Trophoblast cell (in vitro differentiated cells and primary cell): Measurements from ENCODE around the gene PMVK.

Experiments
- DNase-seq, 2 donors: peaks; one replicate each; pipeline ENCODE4 v3.0.0-alpha.2; 2016
- H2AFZ ChIP-seq: 2 replicates; pipeline ENCODE4 v1.6.1; 2013; ENCODE audit warnings: low read length, moderate library complexity, mild to moderate bottlenecking; ENCODE audit not compliant: insufficient read depth, poor library complexity
- H2AK5ac ChIP-seq: 2 replicates; pipeline ENCODE4 v1.6.1; 2013; ENCODE audit warnings: mild to moderate bottlenecking, low read length
- H2BK120ac ChIP-seq: 2 replicates; pipeline ENCODE4 v1.6.1; 2013; ENCODE audit warnings: low read length, mild to moderate bottlenecking, moderate library complexity; ENCODE audit not compliant: insufficient read depth, poor library complexity
- H2BK12ac ChIP-seq: 2 replicates; pipeline ENCODE4 v1.6.1; 2013; ENCODE audit warnings: mild to moderate bottlenecking, low read length, moderate library complexity
- H2BK5ac ChIP-seq: 2 replicates; pipeline ENCODE4 v1.6.1; 2013; ENCODE audit warnings: low read length, low read depth, moderate library complexity, mild to moderate bottlenecking; ENCODE audit not compliant: poor library complexity
- H3K14ac ChIP-seq: 2 replicates; pipeline ENCODE4 v1.6.1; 2013; ENCODE audit warnings: mild to moderate bottlenecking, low read length
- H3K18ac ChIP-seq: 2 replicates; pipeline ENCODE4 v1.6.1; 2013; ENCODE audit warnings: mild to moderate bottlenecking, low read length
- H3K23ac ChIP-seq: 2 replicates; pipeline ENCODE4 v1.6.1; 2013; ENCODE audit warnings: low read length
- H3K27ac ChIP-seq: 2 replicates; pipeline ENCODE4 v1.5.1; 2013; ENCODE audit warnings: low read depth, mild to moderate bottlenecking, inconsistent platforms, low read length, moderate library complexity
- H3K27me3 ChIP-seq: 2 replicates; pipeline ENCODE4 v1.6.1; 2013; ENCODE audit warnings: inconsistent platforms, mild to moderate bottlenecking, low read length, moderate library complexity; ENCODE audit not compliant: insufficient read depth
- H3K36me3 ChIP-seq, 2 experiments: 1 replicate in 1 of 2; 2 replicates in 1 of 2; pipeline ENCODE4 v1.6.1; 2013; ENCODE audit warnings: low read length in 2 of 2, mild to moderate bottlenecking in 2 of 2, moderate library complexity in 1 of 2; ENCODE audit not compliant: insufficient read depth in 2 of 2, control insufficient read depth in 1 of 2
- H3K4ac ChIP-seq: 2 replicates; pipeline ENCODE4 v1.6.1; 2013; ENCODE audit warnings: low read depth, mild to moderate bottlenecking, low read length, moderate library complexity
- H3K4me1 ChIP-seq, 2 experiments: 1 replicate in 1 of 2; 2 replicates in 1 of 2; pipeline ENCODE4 v1.6.1; 2013; ENCODE audit warnings: low read length in 2 of 2, mild to moderate bottlenecking in 2 of 2, moderate library complexity in 1 of 2; ENCODE audit not compliant: insufficient read depth in 2 of 2, control insufficient read depth in 1 of 2
- H3K4me2 ChIP-seq: 2 replicates; pipeline ENCODE4 v1.6.1; 2013; ENCODE audit warnings: inconsistent platforms, mild to moderate bottlenecking, low read length, moderate library complexity
- H3K4me3 ChIP-seq: 2 replicates; pipeline ENCODE4 v1.5.1; 2013; ENCODE audit warnings: mild to moderate bottlenecking, low read depth, low read length, inconsistent platforms
- H3K79me1 ChIP-seq: one replicate; pipeline ENCODE4 v1.6.1; 2013; ENCODE audit warnings: low read length
- H3K79me2 ChIP-seq: 2 replicates; pipeline ENCODE4 v1.6.1; 2013; ENCODE audit warnings: low read length, mild to moderate bottlenecking; ENCODE audit not compliant: control insufficient read depth, insufficient read depth, poor library complexity
- H3K9ac ChIP-seq: 2 replicates; pipeline ENCODE4 v1.6.1; 2013; ENCODE audit warnings: mild to moderate bottlenecking, low read length
- H3K9me3 ChIP-seq: 2 replicates; pipeline ENCODE4 v1.6.1; 2013; ENCODE audit warnings: low read depth, mild to moderate bottlenecking, control low read depth, inconsistent platforms, low read length; ENCODE audit not compliant: insufficient read depth
- H4K12ac ChIP-seq: 2 replicates; pipeline ENCODE4 v1.6.1; 2013; ENCODE audit warnings: low read depth, mild to moderate bottlenecking, low read length, moderate library complexity
- H4K8ac ChIP-seq: 2 replicates; pipeline ENCODE4 v1.6.1; 2013; ENCODE audit warnings: low read depth, mild to moderate bottlenecking, low read length, moderate library complexity
- H4K91ac ChIP-seq: one replicate; pipeline ENCODE4 v1.6.1; 2013; ENCODE audit warnings: low read depth, mild to moderate bottlenecking, low read length, moderate library complexity
- WGBS: extraction: QIAGEN DNeasy Blood & Tissue Kit; methylation state at CpG from one replicate; pipeline ENCODE4 v1.1.7; 2013; ENCODE audit warnings: missing lambda C conversion rate; ENCODE audit not compliant: insufficient read length, insufficient coverage; ENCODE audit errors: extremely low coverage; 5-methylcytosine and 5-hydroxymethylcytosine counted together

The PMVK gene

GRCh38 chr1:154895798-154896197, 40.7 kb downstream of the PMVK start:
- no peak overlapping the region for H2BK120ac ChIP-seq
- H4K12ac ChIP-seq, result no peak overlapping the region
- H2AFZ ChIP-seq, result no peak overlapping the region
- H3K4me3 ChIP-seq, result no peak overlapping the region
- no peak overlapping the region for H4K8ac ChIP-seq
- no peaks in the 10 kb centered on the region for H3K4me1 ChIP-seq
- no peaks in the 10 kb centered on the region for H3K27me3 ChIP-seq
- no peak overlapping the region for H3K23ac ChIP-seq
- H4K91ac ChIP-seq, result no peak overlapping the region
- no peak overlapping the region for H2BK5ac ChIP-seq
- H3K9me3 ChIP-seq, result no peaks in the 10 kb centered on the region
- no peaks in the 10 kb centered on the region for H3K79me1 ChIP-seq
- H3K9ac ChIP-seq, result no peak overlapping the region
- WGBS, result no CpG with 5 or more reads among the region's 7 CpGs
- no peak overlapping the region for H2BK12ac ChIP-seq
- H3K27ac ChIP-seq, result no peak overlapping the region
- H3K36me3 ChIP-seq, result no peaks in the 10 kb centered on the region
- H3K4me2 ChIP-seq, result no peak overlapping the region
- no peak overlapping the region for H3K4ac ChIP-seq
- DNase-seq, result no peak
- H3K18ac ChIP-seq, result no peak overlapping the region
- H3K79me2 ChIP-seq, result no peaks in the 10 kb centered on the region
- no peak overlapping the region for H3K14ac ChIP-seq
- H2AK5ac ChIP-seq, result no peak overlapping the region

DNA sequence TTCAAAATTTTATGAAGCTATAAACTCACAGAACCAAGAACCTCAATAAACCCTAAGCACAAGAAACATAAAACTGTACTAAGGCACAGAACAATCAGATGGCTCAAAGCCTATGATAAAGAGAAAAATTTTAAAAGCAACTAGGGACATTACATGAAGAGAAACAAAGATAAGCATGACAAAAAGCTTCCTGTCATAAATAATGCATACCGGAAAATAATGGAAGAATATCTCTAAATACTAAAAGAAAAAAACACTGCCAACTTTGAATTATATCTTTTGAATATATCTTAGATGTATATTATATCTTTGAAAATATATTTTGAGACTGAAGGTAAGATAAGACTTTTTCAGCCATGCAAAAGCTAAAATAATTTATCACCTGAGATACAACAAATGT, 45.1 kb downstream of the PMVK start:
- Histone ChIP-seq H2BK120ac (no peak overlapping the region), H4K12ac (no peak overlapping the region), H2AK5ac (no peak overlapping the region), H3K18ac (no peak overlapping the region), H3K14ac (no peak overlapping the region), H3K4me1 (peaks cover 2 to 4% of the 10 kb centered on the region in 2 experiments), H3K79me2 (no peaks in the 10 kb centered on the region), H3K23ac (no peak overlapping the region), H3K36me3 (no peaks in the 10 kb centered on the region), H3K9me3 (no peaks in the 10 kb centered on the region), H3K9ac (no peak overlapping the region), H4K8ac (no peak overlapping the region), H3K4me2 (no peak overlapping the region), H3K4me3 (no peak overlapping the region), H2BK12ac (no peak overlapping the region), H3K79me1 (no peaks in the 10 kb centered on the region), H3K27me3 (no peaks in the 10 kb centered on the region), H3K4ac (no peak overlapping the region), H2AFZ (no peak overlapping the region), H2BK5ac (no peak overlapping the region), H3K27ac (no peak overlapping the region), H4K91ac (no peak overlapping the region)
- no peak for DNase-seq
- WGBS, result no CpG with 5 or more reads among the region's 1 CpG

DNA sequence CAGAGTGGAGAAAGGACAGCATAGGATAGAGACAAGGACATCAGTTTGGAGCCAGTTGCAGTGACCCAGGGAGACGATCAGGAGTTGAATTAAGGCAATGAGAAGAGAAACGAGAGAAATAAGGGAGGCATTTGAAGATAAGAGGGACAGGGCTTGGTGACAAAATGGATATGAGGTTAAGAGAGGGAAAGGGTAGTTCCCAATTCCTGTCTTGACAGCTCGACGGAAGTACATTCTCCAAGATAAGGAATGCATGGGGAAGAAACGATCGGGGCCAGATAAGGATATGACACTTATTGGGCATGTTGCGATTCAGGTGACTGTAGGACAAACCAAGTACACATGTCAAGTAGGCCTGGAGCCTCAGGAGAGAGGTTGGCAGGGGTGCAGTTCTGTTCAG, 47.8 kb downstream of the PMVK start:
- H4K8ac ChIP-seq, result no peak overlapping the region
- no peak overlapping the region for H3K4ac ChIP-seq
- no peak overlapping the region for H3K4me2 ChIP-seq
- H3K9ac ChIP-seq, result no peak overlapping the region
- WGBS, result no CpG with 5 or more reads among the region's 7 CpGs
- DNase-seq, result no peak
- H2AFZ ChIP-seq, result no peak overlapping the region
- no peak overlapping the region for H4K12ac ChIP-seq
- no peak overlapping the region for H3K4me3 ChIP-seq
- no peak overlapping the region for H3K14ac ChIP-seq
- no peaks in the 10 kb centered on the region for H3K79me1 ChIP-seq
- H3K27ac ChIP-seq, result no peak overlapping the region
- H2BK120ac ChIP-seq, result no peak overlapping the region
- H4K91ac ChIP-seq, result no peak overlapping the region
- no peak overlapping the region for H3K23ac ChIP-seq
- no peak overlapping the region for H3K18ac ChIP-seq
- H2BK12ac ChIP-seq, result no peak overlapping the region
- no peaks in the 10 kb centered on the region for H3K27me3 ChIP-seq
- H3K4me1 ChIP-seq, result peaks cover 3 to 6% of the 10 kb centered on the region in 2 experiments
- no peaks in the 10 kb centered on the region for H3K36me3 ChIP-seq
- H2BK5ac ChIP-seq, result no peak overlapping the region
- H3K9me3 ChIP-seq, result no peaks in the 10 kb centered on the region
- no peak overlapping the region for H2AK5ac ChIP-seq
- no peaks in the 10 kb centered on the region for H3K79me2 ChIP-seq

DNA sequence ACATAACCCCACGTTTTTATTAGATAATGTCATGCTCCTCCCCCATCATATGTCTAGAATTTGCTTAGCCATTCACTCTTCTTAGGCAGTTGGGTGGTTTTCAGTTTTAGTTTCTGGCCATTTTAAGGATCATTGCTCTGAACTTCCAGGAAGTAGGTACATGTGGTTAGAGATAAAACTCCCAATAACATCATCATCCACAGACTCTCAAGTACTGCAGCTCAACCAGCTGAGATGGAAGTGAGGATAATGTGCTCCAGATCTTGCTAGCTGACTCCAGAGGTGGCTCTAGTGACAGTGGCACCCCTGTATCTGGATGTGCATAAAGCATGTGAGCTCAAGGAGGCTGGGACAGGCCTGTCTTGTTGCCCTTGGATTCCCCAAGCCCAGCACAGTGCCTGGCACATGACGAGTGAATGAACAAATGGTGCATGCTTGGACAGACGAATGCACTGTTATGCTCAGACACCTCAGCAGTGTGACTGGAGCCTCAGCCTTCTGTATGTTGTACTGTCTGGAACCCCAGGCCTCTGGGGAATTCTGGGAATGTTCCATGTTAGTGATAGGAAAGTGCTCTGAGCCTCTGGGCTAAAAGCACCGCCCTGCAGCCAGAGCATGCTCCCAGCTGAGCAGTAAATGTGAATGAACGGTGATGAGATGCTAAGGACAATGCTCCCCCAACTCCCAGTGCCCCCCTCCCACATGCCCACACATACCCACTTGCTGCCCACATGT, 50.1 kb downstream of the PMVK start:
- H3K4me1 ChIP-seq, result peaks cover 3 to 8% of the 10 kb centered on the region in 2 experiments
- no peak overlapping the region for H3K27ac ChIP-seq
- H4K91ac ChIP-seq, result no peak overlapping the region
- no peak overlapping the region for H4K12ac ChIP-seq
- H3K79me1 ChIP-seq, result no peaks in the 10 kb centered on the region
- no peaks in the 10 kb centered on the region for H3K27me3 ChIP-seq
- no CpG with 5 or more reads among the region's 5 CpGs for WGBS
- H2BK120ac ChIP-seq, result no peak overlapping the region
- no peaks in the 10 kb centered on the region for H3K36me3 ChIP-seq
- no peaks in the 10 kb centered on the region for H3K9me3 ChIP-seq
- no peak overlapping the region for H2AK5ac ChIP-seq
- no peak overlapping the region for H4K8ac ChIP-seq
- H3K4me2 ChIP-seq, result no peak overlapping the region
- no peak overlapping the region for H2AFZ ChIP-seq
- no peak overlapping the region for H3K23ac ChIP-seq
- no peak overlapping the region for H3K18ac ChIP-seq
- no peak overlapping the region for H2BK12ac ChIP-seq
- no peak overlapping the region for H3K4me3 ChIP-seq
- H3K4ac ChIP-seq, result no peak overlapping the region
- no peaks in the 10 kb centered on the region for H3K79me2 ChIP-seq
- H3K14ac ChIP-seq, result no peak overlapping the region
- H2BK5ac ChIP-seq, result no peak overlapping the region
- H3K9ac ChIP-seq, result no peak overlapping the region
- peak; percentile 20 to 60 for DNase-seq
